ENCODE measurements around the gene NTNG1. TPM values are rescaled to one million over a fixed set of nuclear protein-coding genes. Genes with fewer than 3 reads are reported as not detected.
A peak's percentile ranks its signal among the peaks of the same experiment; 100 is the strongest.

NTNG1 gene
- total RNA-seq, 4 donors from 2014 or later, result 0.20 to 3.0 (median 1.0) TPM

DNA sequence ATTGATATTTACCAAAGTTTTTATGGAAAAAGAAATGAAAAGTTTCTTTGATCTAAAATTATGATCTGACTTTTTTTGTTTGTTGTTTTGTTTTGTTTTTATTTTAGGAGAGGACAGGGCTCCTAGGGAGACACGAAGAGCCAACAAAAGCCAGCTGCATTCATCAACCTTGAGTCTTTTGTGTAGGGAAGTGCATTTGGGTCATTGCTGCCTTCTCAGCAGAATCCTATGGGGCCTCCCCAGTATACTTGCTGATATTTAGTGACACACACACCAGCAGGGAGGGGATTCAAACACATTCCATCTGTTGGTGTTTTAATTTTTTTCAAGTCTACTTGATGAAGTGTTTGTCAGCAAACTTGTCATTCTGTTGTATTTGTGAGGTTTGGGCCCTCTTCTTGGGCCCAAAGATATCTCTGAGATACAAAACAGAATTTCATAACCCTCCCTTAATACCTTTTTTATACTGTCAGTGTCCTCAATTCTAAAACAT lies 203.5 kb downstream of the NTNG1 start:
- ATAC-seq, result no peak
- no peaks in the 10 kb centered on the region for H3K9me3 ChIP-seq
- TF ChIP-seq POLR2A (IDR thresholded peaks at IDR 0.05) (no peak), POLR2AphosphoS5 (IDR thresholded peaks at IDR 0.05) (no peak), EP300 (IDR thresholded peaks at IDR 0.05) (no peak)
- TF ChIP-seq, protein P1, sequence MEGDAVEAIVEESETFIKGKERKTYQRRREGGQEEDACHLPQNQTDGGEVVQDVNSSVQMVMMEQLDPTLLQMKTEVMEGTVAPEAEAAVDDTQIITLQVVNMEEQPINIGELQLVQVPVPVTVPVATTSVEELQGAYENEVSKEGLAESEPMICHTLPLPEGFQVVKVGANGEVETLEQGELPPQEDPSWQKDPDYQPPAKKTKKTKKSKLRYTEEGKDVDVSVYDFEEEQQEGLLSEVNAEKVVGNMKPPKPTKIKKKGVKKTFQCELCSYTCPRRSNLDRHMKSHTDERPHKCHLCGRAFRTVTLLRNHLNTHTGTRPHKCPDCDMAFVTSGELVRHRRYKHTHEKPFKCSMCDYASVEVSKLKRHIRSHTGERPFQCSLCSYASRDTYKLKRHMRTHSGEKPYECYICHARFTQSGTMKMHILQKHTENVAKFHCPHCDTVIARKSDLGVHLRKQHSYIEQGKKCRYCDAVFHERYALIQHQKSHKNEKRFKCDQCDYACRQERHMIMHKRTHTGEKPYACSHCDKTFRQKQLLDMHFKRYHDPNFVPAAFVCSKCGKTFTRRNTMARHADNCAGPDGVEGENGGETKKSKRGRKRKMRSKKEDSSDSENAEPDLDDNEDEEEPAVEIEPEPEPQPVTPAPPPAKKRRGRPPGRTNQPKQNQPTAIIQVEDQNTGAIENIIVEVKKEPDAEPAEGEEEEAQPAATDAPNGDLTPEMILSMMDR (IDR thresholded peaks at IDR 0.05), result no peak
- 50 to 60% methylated on average over 1 of the region's 1 CpG for WGBS, 2 donors (ENCODE audit: low coverage in 1 of 2)
- no peaks in the 10 kb centered on the region for H3K36me3 ChIP-seq
- H3K4me1 ChIP-seq, result no peaks in the 10 kb centered on the region
- H3K4me3 ChIP-seq, result no peak overlapping the region
- H3K27ac ChIP-seq, result no peak overlapping the region
- no peaks in the 10 kb centered on the region for H3K27me3 ChIP-seq

DNA sequence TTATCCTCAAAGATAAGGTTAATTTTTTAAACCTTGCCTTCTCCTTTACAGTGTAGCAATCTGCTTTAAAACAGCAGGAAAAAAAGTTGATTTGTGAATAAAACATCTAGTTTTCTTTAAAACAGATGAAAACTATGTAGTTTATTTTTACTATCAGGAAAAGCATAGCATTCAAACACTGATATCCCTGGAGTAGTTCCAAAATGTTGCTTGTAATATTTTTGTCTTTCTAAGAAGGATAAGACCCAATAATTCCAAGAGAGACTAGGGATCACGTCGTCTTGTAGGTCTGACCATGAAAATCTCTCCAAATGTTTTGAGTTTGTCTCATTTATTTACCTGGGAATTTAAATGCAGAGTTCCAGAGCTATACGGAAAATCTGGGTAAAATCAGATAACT lies 204.0 kb downstream of the NTNG1 start:
- no peaks in the 10 kb centered on the region for H3K27me3 ChIP-seq
- no peak for TF ChIP-seq POLR2A (IDR thresholded peaks at IDR 0.05)
- TF ChIP-seq EP300 (IDR thresholded peaks at IDR 0.05), result no peak
- TF ChIP-seq, protein P1 (IDR thresholded peaks at IDR 0.05), result no peak
- TF ChIP-seq POLR2AphosphoS5 (IDR thresholded peaks at IDR 0.05), result no peak
- H3K4me1 ChIP-seq, result no peaks in the 10 kb centered on the region
- WGBS, 2 donors (ENCODE audit: low coverage in 1 of 2), result 60% methylated on average over 2 to 3 of the region's 3 CpGs
- ATAC-seq, result no peak
- H3K27ac ChIP-seq, result no peak overlapping the region
- H3K36me3 ChIP-seq, result no peaks in the 10 kb centered on the region
- H3K4me3 ChIP-seq, result no peak overlapping the region
- no peaks in the 10 kb centered on the region for H3K9me3 ChIP-seq

DNA sequence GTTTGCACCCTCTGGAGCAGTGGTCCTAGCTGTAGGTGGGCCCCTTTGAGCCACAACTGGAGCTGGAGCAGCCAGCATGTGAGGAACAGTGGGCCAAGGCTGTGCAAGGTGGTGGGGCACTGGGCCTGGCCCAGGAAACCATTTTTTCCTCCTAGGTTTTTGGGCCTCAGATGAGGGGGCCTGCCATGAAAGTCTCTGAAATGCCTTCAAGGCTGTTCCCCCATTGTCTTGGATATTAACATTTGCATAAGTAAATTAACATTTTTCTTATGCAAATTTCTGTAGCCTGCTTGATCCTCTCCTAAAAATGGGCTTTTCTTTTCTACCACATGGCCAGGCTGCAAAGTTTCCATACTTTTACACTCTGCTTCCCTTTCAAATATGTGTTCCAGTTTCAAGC lies 212.0 kb downstream of the NTNG1 start:
- Histone ChIP-seq H3K4me1 (peaks cover 0 to 9% (median 0%) of the 10 kb centered on the region in 3 donors), H3K27ac (no peak overlapping the region), H3K9me3 (peaks cover 0 to 4% (median 0%) of the 10 kb centered on the region in 3 donors), H3K27me3 (no peaks in the 10 kb centered on the region), H3K4me3 (no peak overlapping the region), H3K36me3 (no peaks in the 10 kb centered on the region)
- no peak for TF ChIP-seq EP300 (IDR thresholded peaks at IDR 0.05)
- no peak for TF ChIP-seq POLR2A (IDR thresholded peaks at IDR 0.05)
- TF ChIP-seq, protein P1 (IDR thresholded peaks at IDR 0.05), result no peak
- no peak for TF ChIP-seq POLR2AphosphoS5 (IDR thresholded peaks at IDR 0.05)
- ATAC-seq, result no peak

DNA sequence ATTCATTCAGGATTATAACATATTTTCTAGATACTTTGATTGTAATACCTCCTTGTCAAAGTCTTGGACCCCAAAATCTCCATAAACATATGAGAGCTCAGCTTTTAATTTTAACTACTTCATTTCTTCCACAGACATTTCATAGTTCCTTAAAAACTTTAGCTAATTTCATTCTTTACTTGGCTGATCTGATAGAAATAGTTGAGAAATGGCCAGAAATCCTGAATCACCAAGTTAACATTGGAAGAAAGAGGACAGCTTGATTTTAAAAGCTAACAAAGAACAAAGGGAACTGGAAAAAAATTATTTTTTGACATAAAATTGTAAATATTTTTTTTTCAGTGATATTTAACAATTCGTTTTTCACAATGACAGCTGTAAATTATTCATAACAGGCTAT lies 216.5 kb downstream of the NTNG1 start:
- no peak for ATAC-seq
- Histone ChIP-seq H3K36me3 (no peaks in the 10 kb centered on the region), H3K27me3 (no peaks in the 10 kb centered on the region), H3K4me1 (peaks cover 0 to 24% (median 0%) of the 10 kb centered on the region in 3 donors), H3K27ac (peak overlapping the region in 1 of 4 donors; percentile 4), H3K4me3 (no peak overlapping the region), H3K9me3 (no peaks in the 10 kb centered on the region)
- WGBS, 2 donors (ENCODE audit: low coverage in 1 of 2), result 0 to 9% methylated on average over 1 of the region's 1 CpG
- TF ChIP-seq POLR2A (IDR thresholded peaks at IDR 0.05) (no peak), POLR2AphosphoS5 (IDR thresholded peaks at IDR 0.05) (no peak), EP300 (IDR thresholded peaks at IDR 0.05) (no peak)
- TF ChIP-seq, protein P1 (IDR thresholded peaks at IDR 0.05), result no peak

DNA sequence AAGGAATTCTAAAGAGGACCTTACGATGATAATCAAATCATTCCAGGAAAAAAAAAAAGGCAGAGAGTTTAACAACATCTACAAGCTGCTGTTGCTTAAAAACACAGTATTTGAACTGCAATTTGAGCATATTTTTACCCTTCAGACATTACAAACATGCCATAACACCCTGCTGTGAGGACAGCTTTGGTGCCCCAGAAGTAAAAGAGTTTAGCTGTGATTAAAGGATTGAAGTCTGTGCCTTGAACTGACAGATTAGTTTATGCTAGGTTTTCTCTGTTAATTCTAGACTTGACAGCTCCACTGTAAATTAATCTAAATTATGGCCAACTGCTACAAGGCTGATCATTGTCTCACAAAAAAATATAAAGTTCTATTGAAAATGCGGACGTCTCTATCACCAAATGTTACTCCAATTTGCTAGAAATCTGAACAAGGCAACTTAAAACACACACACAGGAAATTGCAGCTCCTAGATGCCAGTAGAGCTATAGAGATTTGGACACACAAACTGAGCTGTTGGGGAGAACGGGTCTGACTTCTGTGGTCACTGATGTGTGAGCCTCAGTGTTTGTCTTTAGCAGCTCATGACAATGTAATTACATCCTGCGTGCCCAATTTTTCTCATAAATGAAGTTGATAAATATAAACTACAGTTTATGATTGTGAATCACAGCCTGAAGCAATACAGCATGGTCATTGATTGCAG lies 217.9 kb downstream of the NTNG1 start:
- WGBS, 2 donors (ENCODE audit: low coverage in 1 of 2), result 34 to 52% methylated on average over 4 to 5 of the region's 5 CpGs
- H3K27me3 ChIP-seq, result no peaks in the 10 kb centered on the region

More for the DNA sequence above, 217.9 kb downstream of the NTNG1 start:
- no peak for ATAC-seq
- Histone ChIP-seq H3K4me3 (no peak overlapping the region), H3K36me3 (no peaks in the 10 kb centered on the region), H3K27ac (no peak overlapping the region), H3K4me1 (peaks cover 0 to 24% (median 0%) of the 10 kb centered on the region in 3 donors), H3K9me3 (no peaks in the 10 kb centered on the region)
- TF ChIP-seq POLR2A (IDR thresholded peaks at IDR 0.05) (no peak), EP300 (IDR thresholded peaks at IDR 0.05) (no peak), POLR2AphosphoS5 (IDR thresholded peaks at IDR 0.05) (no peak)
- TF ChIP-seq, protein P1 (IDR thresholded peaks at IDR 0.05), result no peak
